K562 (cell line): Measurements from ENCODE around the gene STAG2. TPM values are rescaled to one million over a fixed set of nuclear protein-coding genes. Genes with fewer than 3 reads are reported as not detected.

Source experiments
- JUNB ChIP-seq: fragments of 450-650 bp; formaldehyde crosslinking; conservative IDR thresholded peaks from 2 replicates; pipeline ENCODE4 v1.4.0; 2020; ENCODE audit warnings: mild to moderate bottlenecking
- MCM7 ChIP-seq, 2 experiments: fragments of 450-650 bp; IDR thresholded peaks; 2 replicates each; pipeline ENCODE4 v1.6.1; 2016 to 2018
- MED1 ChIP-seq: sonication (generic); formaldehyde crosslinking; IDR thresholded peaks from 2 replicates; pipeline ENCODE4 v1.8.1; 2023; ENCODE audit warnings: missing genetic modification reagents, borderline replicate concordance
- TCF7 ChIP-seq: sonication (generic); IDR thresholded peaks from 2 replicates; pipeline ENCODE4 v1.6.1; 2016; ENCODE audit warnings: antibody characterized with exemption, borderline replicate concordance
- ZNF384 ChIP-seq: IDR thresholded peaks from 2 replicates; pipeline ENCODE4 v1.6.1; 2012; ENCODE audit warnings: low read depth, low read length, improper control_type of control experiment
- polyA plus RNA-seq, 8 experiments: library from polyadenylated mRNA; depleted of rRNA in 4 of 8; stranded (reverse) in 5 of 8; unstranded in 3 of 8; fragments of >200 nt; fragmentation: Nextera tagmentation in 2 of 8; fragmentation: Illumina TruSeq in 1 of 8; extraction: Ambion mirVana in 2 of 8; extraction: Trizol in 1 of 8; gene quantifications; 2 replicates each; pipeline versions ENCODE4 v1.2.1 to v1.2.3, GENCODE V29; 2011 to 2014; ENCODE audit warnings: inconsistent platforms in 1 of 8, missing spikeins in 1 of 8
- total RNA-seq, 7 experiments: library from RNA; depleted of rRNA in 6 of 7; stranded (reverse); fragments of >200 nt in 6 of 7; fragmentation: Illumina TruSeq in 2 of 7; extraction: Trizol in 2 of 7; gene quantifications; 2 replicates each; pipeline versions ENCODE4 v1.2.1 to v1.2.3, GENCODE V29; 2011 to 2021; ENCODE audit warnings: low replicate concordance in 1 of 7
- TF ChIP-seq, protein P1 (sequence below): fragments of 200-600 bp; sonication (generic); IDR thresholded peaks from one replicate; pipeline ENCODE4 v1.6.1; 2012; ENCODE audit warnings: mild to moderate bottlenecking, low read depth, low read length, inconsistent platforms
- TF ChIP-seq, protein P2 (sequence below): fragments of 200-800 bp; sonication (Bioruptor generic); IDR thresholded peaks from 2 replicates; pipeline ENCODE4 v1.6.1; 2016; ENCODE audit warnings: missing genetic modification characterization, missing compliant biosample characterization
- TF ChIP-seq, protein P3 (sequence below): fragments of 250-450 bp; sonication (Bioruptor Pico); IDR thresholded peaks from 2 replicates; pipeline ENCODE4 v1.8.0; 2022; ENCODE audit warnings: moderate library complexity, mild to moderate bottlenecking, inconsistent platforms

STAG2 gene
- total and polyA plus RNA-seq, 9 of the 15 experiments (the other 6 are each of a cell fraction or from before 2014, with no cell fraction given) = 40.3 to 133 (median 90.1) TPM

DNA sequence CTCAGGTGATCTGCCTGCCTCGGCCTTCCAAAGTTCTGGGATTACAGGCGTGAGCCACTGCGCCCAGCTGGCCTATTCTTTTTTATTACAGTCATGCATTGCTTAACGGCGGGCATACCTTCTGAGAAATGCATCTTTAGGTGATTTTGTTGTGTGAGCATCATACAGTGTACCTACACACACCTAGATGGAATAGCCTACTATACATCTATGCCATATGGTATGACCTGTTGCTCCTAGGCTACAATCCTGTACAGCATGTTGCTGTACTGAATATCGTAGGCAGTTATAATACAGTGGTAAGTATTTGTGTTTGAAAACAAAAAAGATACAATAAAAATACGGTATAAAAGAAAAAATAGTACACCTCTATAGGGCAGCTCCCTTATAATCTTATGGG is 6.0 kb downstream of the STAG2 start (continued):
- TF ChIP-seq, protein P1, sequence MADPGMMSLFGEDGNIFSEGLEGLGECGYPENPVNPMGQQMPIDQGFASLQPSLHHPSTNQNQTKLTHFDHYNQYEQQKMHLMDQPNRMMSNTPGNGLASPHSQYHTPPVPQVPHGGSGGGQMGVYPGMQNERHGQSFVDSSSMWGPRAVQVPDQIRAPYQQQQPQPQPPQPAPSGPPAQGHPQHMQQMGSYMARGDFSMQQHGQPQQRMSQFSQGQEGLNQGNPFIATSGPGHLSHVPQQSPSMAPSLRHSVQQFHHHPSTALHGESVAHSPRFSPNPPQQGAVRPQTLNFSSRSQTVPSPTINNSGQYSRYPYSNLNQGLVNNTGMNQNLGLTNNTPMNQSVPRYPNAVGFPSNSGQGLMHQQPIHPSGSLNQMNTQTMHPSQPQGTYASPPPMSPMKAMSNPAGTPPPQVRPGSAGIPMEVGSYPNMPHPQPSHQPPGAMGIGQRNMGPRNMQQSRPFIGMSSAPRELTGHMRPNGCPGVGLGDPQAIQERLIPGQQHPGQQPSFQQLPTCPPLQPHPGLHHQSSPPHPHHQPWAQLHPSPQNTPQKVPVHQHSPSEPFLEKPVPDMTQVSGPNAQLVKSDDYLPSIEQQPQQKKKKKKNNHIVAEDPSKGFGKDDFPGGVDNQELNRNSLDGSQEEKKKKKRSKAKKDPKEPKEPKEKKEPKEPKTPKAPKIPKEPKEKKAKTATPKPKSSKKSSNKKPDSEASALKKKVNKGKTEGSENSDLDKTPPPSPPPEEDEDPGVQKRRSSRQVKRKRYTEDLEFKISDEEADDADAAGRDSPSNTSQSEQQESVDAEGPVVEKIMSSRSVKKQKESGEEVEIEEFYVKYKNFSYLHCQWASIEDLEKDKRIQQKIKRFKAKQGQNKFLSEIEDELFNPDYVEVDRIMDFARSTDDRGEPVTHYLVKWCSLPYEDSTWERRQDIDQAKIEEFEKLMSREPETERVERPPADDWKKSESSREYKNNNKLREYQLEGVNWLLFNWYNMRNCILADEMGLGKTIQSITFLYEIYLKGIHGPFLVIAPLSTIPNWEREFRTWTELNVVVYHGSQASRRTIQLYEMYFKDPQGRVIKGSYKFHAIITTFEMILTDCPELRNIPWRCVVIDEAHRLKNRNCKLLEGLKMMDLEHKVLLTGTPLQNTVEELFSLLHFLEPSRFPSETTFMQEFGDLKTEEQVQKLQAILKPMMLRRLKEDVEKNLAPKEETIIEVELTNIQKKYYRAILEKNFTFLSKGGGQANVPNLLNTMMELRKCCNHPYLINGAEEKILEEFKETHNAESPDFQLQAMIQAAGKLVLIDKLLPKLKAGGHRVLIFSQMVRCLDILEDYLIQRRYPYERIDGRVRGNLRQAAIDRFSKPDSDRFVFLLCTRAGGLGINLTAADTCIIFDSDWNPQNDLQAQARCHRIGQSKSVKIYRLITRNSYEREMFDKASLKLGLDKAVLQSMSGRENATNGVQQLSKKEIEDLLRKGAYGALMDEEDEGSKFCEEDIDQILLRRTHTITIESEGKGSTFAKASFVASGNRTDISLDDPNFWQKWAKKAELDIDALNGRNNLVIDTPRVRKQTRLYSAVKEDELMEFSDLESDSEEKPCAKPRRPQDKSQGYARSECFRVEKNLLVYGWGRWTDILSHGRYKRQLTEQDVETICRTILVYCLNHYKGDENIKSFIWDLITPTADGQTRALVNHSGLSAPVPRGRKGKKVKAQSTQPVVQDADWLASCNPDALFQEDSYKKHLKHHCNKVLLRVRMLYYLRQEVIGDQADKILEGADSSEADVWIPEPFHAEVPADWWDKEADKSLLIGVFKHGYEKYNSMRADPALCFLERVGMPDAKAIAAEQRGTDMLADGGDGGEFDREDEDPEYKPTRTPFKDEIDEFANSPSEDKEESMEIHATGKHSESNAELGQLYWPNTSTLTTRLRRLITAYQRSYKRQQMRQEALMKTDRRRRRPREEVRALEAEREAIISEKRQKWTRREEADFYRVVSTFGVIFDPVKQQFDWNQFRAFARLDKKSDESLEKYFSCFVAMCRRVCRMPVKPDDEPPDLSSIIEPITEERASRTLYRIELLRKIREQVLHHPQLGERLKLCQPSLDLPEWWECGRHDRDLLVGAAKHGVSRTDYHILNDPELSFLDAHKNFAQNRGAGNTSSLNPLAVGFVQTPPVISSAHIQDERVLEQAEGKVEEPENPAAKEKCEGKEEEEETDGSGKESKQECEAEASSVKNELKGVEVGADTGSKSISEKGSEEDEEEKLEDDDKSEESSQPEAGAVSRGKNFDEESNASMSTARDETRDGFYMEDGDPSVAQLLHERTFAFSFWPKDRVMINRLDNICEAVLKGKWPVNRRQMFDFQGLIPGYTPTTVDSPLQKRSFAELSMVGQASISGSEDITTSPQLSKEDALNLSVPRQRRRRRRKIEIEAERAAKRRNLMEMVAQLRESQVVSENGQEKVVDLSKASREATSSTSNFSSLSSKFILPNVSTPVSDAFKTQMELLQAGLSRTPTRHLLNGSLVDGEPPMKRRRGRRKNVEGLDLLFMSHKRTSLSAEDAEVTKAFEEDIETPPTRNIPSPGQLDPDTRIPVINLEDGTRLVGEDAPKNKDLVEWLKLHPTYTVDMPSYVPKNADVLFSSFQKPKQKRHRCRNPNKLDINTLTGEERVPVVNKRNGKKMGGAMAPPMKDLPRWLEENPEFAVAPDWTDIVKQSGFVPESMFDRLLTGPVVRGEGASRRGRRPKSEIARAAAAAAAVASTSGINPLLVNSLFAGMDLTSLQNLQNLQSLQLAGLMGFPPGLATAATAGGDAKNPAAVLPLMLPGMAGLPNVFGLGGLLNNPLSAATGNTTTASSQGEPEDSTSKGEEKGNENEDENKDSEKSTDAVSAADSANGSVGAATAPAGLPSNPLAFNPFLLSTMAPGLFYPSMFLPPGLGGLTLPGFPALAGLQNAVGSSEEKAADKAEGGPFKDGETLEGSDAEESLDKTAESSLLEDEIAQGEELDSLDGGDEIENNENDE = no peak
- TF ChIP-seq MCM7 (IDR thresholded peaks at IDR 0.05) (no peak), ZNF384 (no peak), MED1 (CRISPR knock-in tag) (no peak), TCF7 (no peak), JUNB (CRISPR knock-in tag) (no peak)
- TF ChIP-seq, protein P2, sequence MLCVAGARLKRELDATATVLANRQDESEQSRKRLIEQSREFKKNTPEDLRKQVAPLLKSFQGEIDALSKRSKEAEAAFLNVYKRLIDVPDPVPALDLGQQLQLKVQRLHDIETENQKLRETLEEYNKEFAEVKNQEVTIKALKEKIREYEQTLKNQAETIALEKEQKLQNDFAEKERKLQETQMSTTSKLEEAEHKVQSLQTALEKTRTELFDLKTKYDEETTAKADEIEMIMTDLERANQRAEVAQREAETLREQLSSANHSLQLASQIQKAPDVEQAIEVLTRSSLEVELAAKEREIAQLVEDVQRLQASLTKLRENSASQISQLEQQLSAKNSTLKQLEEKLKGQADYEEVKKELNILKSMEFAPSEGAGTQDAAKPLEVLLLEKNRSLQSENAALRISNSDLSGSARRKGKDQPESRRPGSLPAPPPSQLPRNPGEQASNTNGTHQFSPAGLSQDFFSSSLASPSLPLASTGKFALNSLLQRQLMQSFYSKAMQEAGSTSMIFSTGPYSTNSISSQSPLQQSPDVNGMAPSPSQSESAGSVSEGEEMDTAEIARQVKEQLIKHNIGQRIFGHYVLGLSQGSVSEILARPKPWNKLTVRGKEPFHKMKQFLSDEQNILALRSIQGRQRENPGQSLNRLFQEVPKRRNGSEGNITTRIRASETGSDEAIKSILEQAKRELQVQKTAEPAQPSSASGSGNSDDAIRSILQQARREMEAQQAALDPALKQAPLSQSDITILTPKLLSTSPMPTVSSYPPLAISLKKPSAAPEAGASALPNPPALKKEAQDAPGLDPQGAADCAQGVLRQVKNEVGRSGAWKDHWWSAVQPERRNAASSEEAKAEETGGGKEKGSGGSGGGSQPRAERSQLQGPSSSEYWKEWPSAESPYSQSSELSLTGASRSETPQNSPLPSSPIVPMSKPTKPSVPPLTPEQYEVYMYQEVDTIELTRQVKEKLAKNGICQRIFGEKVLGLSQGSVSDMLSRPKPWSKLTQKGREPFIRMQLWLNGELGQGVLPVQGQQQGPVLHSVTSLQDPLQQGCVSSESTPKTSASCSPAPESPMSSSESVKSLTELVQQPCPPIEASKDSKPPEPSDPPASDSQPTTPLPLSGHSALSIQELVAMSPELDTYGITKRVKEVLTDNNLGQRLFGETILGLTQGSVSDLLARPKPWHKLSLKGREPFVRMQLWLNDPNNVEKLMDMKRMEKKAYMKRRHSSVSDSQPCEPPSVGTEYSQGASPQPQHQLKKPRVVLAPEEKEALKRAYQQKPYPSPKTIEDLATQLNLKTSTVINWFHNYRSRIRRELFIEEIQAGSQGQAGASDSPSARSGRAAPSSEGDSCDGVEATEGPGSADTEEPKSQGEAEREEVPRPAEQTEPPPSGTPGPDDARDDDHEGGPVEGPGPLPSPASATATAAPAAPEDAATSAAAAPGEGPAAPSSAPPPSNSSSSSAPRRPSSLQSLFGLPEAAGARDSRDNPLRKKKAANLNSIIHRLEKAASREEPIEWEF (CRISPR knock-in tag) = no peak
- TF ChIP-seq, protein P3, sequence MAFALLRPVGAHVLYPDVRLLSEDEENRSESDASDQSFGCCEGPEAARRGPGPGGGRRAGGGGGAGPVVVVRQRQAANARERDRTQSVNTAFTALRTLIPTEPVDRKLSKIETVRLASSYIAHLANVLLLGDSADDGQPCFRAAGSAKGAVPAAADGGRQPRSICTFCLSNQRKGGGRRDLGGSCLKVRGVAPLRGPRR (CRISPR knock-in tag) = no peak
